ENCODE results near the gene IL37.

GRCh38 chr2:112915300-112916144 is 4.6 kb downstream of the IL37 start:
- TF ChIP-seq CTCF (IDR thresholded peaks at IDR 0.05; ENCODE audit: poor library complexity) (no peak), EZH2 (IDR thresholded peaks at IDR 0.05; ENCODE audit: borderline replicate concordance) (no peak)
